Loucy (cell line): ENCODE measurements around the gene UBL4B.

ENCODE experiments used
- CTCF ChIP-seq: fragments of 200-600 bp; sonication (generic); conservative IDR thresholded peaks from 2 replicates; pipeline ENCODE4 v1.5.1; 2014; ENCODE audit warnings: mild to moderate bottlenecking, antibody characterized with exemption, low read length
- EZH2phosphoT487 ChIP-seq: fragments of 200-600 bp; IDR thresholded peaks from 2 replicates; pipeline ENCODE4 v1.6.1; 2018; ENCODE audit warnings: antibody characterized with exemption, mild to moderate bottlenecking, moderate library complexity, borderline replicate concordance

GRCh38 chr1:110112656-110113055 is 413 bp downstream of the UBL4B start:
- TF ChIP-seq CTCF (no peak), EZH2phosphoT487 (no peak)
